ENCODE measurements around the gene KCTD13.
A peak's percentile ranks its signal among the peaks of the same experiment; 100 is the strongest.
"Not testable (repeated sequence)": the region's sequence is repeated elsewhere in the genome, so short reads cannot be mapped to it uniquely, and the experiment has no call there.

The KCTD13 gene, protein sequence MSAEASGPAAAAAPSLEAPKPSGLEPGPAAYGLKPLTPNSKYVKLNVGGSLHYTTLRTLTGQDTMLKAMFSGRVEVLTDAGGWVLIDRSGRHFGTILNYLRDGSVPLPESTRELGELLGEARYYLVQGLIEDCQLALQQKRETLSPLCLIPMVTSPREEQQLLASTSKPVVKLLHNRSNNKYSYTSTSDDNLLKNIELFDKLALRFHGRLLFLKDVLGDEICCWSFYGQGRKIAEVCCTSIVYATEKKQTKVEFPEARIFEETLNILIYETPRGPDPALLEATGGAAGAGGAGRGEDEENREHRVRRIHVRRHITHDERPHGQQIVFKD

DNA sequence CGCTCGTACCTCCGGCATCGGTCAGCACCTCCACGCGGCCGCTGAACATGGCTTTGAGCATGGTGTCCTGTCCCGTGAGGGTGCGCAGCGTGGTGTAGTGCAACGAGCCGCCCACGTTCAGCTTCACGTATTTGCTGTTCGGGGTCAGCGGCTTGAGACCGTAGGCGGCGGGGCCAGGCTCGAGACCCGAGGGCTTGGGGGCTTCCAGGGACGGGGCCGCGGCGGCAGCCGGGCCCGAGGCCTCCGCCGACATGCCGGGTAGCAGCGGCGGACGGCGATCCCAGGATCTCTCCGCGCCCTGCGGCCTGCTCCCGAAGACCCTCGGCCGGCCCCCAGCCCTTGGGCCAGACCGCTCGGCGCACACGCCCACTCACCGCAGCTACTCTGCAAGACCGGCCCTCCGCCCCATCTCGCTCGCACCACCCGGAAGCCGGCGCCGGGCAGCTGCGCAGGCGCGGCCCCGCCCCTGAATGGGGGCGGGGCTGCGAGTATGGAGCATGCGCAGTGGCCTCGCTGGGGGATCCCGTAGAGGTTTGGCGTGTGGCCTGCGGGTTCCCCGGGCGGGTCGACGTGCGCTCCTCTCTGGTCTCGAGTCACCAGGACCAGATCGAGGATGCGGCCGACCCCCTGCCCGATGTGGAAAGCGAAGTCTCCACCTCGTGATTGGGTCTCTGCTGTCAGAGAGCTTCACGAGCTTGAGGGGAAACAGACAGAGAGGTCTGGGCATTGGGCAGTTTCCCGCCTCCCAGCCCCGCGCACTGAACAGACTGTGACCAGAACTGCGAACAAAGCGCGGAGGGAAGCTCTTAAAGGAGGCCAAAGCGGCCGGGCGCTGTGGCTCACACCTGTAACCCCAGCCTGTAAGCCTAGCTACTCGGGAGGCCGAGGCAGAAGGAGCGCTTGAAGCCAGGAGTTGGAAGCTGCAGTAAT is at the start of gene KCTD13:
KCTD13 (minus strand) TSS at position 446 of the 930 bp plus-strand sequence; CDS start at position 253, 193 bp downstream.
- DNase-seq, result peak; percentile 95

DNA sequence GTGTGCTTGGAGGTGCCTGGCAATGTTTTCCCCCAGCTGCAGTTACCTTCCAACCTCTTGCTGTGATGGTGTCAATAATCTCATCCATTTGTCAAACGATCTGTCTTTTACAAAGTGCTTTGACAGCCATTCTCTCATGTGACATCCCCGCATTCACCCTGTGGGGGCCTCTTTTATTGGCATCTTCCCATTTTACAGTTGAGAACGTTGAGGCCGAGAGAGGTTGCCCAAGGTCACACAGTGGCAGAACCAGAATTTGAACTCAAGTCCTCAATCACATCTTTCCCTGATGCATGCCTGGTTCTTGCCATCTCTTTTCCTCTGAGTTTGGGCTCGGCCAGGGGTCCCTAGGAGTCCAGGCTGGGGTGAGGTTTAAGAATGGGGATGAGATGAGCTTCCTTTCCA is 49.1 kb upstream of the KCTD13 start:
- DNase-seq, result no peak

DNA sequence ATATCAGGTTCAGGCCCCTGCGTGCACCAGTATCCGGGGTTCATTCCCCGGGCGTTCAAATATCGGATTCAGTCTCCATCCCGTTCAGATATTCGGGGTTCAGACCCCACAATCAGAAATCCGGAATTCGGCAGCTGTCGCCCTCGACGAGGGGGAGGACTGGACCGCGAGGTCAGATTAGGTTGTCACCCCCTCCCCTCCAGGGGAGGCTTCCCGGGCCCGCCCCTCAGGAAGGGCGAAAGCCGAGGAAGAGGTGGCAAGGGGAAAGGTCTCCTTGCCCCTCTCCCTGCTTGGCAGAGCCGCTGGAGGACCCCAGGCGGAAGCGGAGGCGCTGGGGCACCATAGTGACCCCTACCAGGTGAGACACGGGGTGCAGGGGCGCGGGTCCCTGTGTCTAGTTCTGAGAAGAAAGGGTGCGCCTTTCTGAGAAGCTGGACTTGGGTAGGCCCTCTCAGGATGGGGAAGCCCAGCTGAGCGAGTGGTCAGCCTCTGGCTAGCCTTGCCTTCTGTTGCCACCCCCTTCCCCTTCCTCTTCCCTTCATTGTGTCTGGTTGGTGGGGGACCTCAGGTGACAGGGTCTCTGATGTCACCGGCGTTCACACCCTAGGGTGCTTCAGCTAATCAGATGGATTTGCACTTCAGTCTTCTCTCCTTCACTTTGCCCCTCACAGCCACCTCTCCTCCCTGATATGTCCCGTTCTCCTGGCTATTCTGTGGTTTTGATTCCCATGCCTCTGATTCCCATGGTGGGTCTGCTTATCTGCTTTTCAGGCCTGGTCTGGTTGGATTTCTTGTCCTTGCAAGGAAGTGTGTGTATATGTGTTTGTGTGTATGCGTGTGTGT is 48.5 kb upstream of the KCTD13 start:
- DNase-seq, result no peak

DNA sequence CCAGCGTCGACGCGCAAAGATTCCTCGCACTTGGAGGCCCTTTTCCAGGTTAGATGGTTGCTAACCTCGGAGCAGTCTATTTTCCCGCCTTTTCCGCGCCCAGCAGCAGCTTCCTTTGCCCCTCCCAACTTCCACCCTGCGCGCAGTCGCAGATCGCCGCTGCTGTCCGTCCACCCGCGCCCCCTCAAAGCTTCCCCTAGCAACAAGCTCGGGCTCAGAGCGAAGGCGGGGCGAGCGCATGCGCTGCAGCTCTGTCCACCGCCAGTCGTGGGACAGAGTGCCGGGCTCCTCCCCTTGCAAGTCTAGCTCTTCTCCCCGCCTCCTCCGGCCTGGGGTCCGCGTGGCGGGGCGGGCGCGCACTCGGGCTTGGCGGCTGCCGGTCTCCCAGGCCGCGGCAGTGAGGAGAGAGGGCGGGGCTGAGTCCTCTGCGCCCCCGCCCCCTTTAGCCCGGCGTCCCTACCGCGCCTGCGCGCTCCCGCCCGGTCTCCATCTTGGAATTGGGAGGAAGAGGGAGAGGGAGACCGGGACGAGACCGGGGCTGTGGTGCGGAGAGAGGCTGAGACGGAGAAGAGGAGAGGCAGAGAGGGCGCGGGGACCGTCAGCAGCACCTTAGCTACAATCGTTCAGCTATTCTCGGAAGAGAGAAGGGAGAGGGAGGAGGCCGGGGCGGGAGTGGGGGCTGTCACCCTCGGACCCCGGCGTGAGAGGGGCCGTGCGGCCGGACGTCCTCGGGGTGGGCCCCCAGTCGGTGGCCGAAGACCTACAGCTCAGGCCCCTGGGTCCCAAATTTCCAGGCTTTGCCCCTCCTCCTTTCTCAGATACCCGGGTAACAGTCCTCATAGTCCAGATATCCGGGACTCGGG is 47.6 kb upstream of the KCTD13 start, which contains the start of gene TAOK2:
TAOK2 (plus strand) TSS at position 485 of the 863 bp plus-strand sequence. CDS start 3,905 bp downstream, outside the sequence.
- peak; percentile 97 for DNase-seq

DNA sequence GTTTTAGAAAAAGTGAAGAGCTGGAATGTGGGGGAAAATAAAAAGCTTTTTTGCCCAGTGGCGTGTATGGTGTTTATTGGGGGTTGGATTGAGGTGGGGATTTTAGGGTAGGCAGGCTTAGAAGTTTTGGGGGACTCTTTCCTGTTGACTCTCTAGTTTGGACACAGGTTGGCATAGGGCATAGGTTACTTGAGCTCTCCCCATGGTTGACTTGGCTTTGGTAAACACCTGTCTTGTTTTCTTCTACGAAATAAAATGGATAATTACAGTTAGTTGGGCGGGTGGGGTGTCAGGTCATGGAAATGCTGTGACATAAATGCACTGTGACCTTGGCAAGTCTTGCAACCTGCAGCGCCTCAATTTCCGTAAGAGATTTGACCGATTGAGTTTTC is 47.0 kb upstream of the KCTD13 start:
- no peak for DNase-seq

DNA sequence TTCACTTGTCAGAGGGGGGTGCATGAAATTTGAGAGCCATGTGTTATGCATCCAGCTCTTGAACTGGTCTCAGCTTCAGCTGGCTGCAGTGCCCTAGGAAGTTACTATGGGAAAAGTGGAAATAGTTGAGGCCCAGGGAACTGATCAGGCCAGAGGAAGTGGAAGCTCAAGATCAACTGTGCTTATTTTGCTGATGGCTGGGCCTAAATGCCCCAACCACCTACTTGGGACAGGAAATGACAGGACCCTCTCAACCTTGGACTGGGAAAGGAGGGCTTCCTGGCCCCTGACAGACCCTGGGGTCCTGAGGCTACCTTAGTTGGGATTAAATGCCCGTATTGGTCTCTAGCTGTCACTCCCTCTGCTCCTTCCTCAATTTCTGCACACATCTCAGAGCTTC is 46.5 kb upstream of the KCTD13 start:
- DNase-seq, result no peak

DNA sequence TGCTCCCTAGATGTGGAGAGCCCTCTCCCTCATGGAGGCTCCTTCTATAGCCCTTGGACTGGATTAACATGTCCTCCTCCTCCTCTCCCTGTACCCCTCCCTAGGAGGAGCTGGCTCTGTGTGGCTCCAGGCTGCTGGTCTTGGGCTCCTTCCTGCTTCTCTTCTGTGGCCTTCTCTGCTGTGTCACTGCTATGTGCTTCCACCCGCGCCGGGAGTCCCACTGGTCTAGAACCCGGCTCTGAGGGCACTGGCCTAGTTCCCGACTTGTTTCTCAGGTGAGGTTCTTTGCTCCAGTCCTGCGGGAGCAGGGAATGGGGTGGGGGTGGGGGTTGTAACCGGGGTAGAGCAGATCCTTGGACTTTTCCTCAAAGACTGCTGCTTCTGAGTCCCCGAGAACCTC is 45.3 kb upstream of the KCTD13 start:
- DNase-seq, result no peak

DNA sequence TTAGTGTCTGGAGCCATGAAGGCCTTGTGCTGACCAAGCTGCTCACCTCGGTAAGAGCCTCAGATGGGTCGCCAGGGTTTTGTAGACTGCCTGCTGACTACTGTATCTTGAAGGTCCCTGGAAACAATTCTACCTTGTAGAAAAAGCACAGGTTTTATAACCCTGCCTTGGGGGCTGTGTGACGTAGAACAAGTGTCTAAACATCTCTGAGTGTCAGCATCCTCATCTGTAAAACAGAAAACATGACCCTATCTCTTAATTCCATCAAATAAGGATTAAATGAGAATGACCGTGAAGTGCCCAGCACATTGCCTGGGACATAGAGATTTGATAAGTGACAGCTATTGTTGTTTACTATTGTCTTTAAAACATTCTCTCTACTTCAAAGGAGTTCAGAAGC is 42.2 kb upstream of the KCTD13 start:
- no peak for DNase-seq

DNA sequence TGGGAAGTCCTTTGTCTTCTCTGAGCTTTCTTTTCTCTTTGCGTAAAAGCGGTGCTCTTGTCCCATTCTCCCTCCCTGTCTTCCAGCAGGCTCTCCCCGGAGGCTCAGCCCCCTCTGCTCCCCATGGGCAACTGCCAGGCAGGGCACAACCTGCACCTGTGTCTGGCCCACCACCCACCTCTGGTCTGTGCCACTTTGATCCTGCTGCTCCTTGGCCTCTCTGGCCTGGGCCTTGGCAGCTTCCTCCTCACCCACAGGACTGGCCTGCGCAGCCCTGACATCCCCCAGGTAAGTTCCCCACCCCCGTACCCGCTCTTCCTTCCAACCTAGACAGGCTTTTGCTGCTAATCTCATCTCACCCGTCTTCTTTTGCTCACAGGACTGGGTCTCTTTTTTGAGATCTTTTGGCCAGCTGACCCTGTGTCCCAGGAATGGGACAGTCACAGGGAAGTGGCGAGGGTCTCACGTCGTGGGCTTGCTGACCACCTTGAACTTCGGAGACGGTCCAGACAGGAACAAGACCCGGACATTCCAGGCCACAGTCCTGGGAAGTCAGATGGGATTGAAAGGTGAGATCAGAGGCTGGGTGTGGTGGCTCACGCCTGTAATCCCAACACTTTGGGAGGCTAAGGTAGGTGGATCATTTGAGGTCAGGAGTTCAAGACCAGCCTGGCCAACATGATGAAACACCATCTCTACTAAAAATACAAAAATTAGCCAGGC is 37.2 kb upstream of the KCTD13 start:
- no peak for DNase-seq

DNA sequence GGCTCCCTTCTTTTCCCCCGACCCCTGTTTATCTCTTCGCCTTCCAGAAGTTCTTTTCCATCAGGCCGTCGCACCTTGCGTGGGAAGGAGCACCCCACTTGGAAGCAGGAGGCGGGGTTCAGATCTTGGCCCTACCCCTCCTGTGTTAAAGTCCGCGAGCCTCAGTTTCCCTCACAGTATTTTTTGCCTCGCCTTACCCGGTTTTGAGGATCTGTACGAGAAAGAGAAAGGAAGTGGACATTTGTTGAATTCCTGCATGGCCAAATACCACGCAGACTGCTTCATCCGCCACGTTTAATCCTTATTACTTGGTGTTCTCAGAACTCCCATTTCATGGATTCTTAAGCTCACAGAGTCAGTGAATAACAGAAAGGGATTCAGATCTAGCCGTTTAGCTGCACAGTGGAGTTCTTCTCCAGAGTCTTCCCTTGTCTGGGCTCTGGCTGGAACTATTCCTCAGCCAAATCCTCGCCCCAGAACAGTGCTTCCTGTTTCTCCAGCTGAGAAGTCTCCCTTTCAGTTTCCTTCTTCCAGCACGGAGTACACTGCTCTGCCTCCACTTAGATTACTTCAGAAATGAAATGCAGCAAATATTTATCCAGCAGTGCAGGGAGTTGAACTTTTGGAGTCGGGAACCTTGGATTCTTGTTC is 36.4 kb upstream of the KCTD13 start:
- DNase-seq, result no peak

DNA sequence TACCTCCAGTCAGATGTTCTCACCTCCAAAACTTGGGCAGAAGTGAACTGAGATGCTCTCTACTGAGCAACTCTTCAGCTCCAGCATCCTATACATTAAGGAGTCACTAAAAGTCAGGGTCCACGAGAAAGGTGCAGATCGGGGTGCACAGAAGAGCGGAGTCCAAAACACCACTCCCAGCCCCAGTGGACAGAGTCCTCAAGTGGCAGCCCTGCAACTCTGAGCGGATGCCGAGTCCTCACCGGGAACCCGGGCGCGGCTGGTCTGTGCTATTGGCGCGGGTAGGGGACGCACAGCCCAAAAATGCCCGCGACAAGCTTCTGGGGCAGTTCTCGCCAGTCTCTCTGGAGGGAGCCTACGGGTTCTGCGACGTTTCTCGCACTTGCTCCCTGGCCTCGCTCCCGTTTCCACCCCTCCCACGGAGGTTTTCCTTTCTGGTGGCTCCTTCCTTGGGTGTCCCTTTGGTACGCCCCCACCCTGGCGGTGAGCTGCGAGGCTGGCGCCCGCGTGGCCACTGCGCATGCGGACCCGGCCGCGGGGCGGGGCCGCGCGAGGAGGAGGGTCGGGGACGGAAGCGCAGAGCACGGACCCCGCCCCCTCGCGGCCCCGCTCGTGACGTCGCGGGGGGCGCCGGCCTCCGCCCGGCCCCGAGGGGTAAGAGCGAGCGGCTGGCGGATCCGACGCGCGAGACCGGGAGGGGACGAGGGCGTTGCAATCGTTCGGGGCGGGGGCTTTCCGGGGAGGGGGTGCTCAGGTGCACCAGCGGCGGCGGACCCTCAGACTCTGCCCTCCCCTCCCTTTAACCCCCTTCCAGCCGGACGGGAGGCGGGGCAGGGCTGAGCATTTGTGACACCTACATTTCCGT is 35.7 kb upstream of the KCTD13 start, which contains the start of gene TMEM219:
TMEM219 (plus strand) TSS at position 601 of the 865 bp plus-strand sequence. CDS start 1,065 bp downstream, outside the sequence.
- DNase-seq, result peak; percentile 95

DNA sequence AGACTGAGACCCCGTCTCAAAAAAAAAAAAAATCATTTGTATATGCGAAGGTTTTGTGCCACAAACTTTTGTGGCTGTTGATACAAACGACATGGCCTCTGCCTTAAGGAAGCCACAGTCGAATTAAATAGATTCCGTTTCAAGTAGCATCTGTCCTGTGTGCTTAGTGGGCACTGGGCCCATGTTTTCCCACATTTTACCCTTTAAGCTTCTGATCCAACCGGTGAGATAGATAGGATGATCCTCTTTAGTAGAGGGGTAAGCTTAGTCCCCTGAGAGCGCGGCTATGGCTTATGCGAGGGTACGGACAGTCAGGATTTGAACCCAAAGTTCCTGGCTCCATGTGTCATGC is 35.1 kb upstream of the KCTD13 start:
- no peak for DNase-seq

DNA sequence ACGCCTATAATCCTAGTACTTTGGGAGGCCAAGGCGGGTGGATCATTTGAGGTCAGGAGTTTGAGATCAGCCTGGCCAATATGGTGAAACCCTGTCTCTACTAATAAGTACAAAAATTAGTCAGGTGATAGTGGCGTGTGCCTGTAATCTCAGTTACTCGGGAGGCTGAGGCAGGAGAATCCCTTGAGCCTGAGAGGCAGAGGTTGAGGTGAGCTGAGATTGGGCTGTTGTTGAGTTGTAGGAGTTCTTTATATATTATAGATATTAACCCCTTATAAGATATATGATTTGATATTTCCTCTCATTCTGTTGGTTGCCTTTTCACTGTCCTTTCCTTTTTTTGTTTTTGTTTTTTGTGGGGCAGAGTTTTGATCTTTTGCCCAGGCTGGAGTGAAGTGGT is 33.8 kb upstream of the KCTD13 start:
- not testable (repeated sequence) for DNase-seq

DNA sequence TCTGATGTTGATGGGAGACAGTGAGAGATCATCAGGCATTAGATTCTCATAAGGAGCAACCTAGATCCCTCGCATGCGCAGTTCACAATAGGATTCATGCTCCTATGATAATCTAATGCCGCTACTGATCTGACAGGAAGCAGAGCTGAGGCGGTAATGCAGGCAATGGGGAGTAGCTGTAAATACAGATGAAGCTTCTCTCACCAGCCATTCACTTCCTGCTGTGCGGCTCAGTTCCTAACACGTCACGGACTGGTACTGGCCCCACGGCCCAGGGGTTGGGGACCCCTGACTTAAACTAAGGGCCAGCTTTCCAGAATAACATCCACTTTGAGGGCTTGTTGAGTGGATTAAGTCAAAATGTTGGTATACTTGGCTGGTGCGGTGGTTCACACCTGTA is 33.3 kb upstream of the KCTD13 start:
- DNase-seq, result no peak

DNA sequence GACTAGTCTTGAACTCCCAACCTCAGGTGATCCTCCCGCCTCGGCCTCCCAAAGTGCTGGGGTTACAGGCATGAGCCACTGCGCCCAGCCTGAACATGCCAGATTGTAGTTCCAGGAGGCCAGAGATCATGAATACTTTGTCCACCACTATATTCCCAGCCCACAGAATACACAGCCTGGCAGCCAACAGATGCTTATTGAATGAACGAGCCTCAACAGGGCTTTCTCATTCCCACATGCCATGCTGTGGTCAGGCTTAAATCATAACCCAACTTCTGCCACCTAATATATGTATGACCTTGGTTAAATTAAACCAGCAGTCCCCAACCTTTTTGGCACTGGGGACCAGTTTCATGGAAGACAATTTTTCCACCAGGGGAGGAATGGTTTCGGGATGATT is 32.7 kb upstream of the KCTD13 start:
- peak; percentile 11 for DNase-seq

DNA sequence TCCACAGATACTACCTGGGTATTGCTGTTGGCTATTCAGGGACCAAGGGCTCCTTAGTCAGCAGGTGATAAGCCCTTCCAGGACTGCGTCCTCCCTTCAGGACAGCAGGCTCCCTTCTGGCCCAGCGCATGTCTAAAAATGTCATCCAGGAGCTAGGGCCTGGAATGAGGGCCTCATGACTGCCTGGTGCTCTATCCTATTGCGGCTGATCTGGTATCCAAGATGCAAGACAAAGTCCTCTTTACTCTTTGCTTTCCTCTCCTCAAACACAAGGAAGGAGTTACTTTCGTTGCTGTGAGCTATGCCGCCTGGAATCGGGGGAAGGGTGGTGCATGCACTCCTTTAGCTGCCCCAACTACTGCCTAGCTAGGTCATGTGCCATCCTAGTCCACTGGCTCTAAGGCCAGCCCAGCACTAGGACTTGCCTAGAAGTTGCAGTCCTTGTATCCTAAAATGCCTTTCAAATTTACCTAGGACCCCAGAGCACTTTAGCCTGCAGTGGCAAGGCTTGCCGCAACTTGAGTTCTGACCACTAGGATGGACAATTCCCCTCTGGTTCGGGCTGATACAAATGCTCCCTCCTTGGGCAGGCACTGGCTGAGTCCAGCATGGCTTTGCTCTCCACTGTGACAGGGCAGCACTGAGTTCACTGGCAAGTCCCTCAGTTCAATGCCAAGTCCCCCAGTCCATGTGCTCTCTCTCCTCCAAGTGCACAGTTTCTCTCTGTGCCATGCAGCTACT is 25.8 kb upstream of the KCTD13 start:
- no peak for DNase-seq

DNA sequence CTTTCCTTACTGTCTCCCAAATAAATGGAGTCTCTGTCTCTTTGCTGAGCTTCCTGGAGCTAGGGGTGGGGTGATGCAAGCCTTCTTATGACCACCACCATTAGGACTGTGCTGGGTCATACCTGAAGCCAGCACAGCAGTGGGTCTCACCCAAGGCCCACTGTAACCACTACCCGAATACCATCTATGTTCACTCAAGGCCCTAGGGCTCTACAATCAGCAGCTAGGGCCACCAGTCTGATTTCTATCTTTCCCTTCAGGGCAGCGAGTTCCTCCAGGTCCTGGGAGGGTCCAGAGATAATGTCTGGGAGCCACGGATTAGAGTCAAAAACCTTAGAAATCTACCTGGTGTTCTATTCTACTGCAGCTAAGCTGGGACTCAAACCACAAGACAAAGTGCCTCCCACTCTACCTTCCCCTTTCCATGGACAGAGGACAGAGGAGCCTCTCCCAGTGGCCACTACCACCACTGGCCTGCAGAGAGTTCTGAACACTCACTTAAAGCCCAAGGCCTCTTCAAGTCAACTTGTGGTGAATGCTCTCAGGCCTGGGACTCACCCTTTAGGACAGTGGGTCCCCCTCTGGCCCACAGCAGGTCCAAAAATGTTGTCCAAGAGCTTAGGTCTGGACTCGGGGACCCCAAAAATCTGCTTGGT is 24.9 kb upstream of the KCTD13 start:
- DNase-seq, result no peak

DNA sequence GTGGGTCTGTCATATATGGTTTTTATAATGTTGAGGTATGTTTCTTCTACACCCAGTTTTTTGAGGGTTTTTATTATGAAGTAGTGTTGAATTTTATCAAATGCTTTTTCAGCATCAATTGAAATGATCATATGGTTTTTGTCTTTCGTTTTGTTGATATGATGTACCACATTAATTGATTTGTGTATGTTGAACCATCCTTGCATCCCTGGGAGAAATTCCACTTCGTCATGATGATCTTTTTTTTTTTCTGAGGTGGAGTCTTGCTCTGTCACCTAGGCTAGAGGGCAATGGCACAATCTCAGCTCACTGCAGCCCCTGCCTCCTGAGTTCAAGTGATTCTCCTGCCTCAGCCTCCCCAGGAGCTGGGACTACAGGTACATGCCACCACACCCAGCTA is 21.9 kb upstream of the KCTD13 start:
- no peak for DNase-seq

All from activated CD4-positive, CD25-positive, alpha-beta regulatory T cell treated with anti-CD3 and anti-CD28 coated beads, Interleukin-2, amount 50 U/mL, for 72 hours (primary cell).